Measurements from ENCODE around the gene TRIM37. TPM values are rescaled to one million over a fixed set of nuclear protein-coding genes. Genes with fewer than 3 reads are reported as not detected.

The TRIM37 gene
- total RNA-seq, 2 donors from 2014 or later: 12.9 to 20.5 TPM

- no peak for TF ChIP-seq CTCF (IDR thresholded peaks at IDR 0.05)
Measured at GRCh38 chr17:58980706-58981481, 125.8 kb downstream of the TRIM37 start.

GRCh38 chr17:58976541-58976940 lies 130.1 kb downstream of the TRIM37 start:
- H3K4me1 ChIP-seq: no peaks in the 10 kb centered on the region
- no peaks in the 10 kb centered on the region for H3K27me3 ChIP-seq
- no peak overlapping the region for H3K4me3 ChIP-seq
- no peak for DNase-seq (ENCODE audit: low spot score)
- no peaks in the 10 kb centered on the region for H3K9me3 ChIP-seq
- no peak overlapping the region for H3K27ac ChIP-seq
- no peak for TF ChIP-seq CTCF (IDR thresholded peaks at IDR 0.05)
- H3K36me3 ChIP-seq: no peaks in the 10 kb centered on the region

More at GRCh38 chr17:58980706-58981481, 125.8 kb downstream of the TRIM37 start:
- DNase-seq (ENCODE audit: low spot score): no peak
- H3K4me1 ChIP-seq: no peaks in the 10 kb centered on the region
- H3K9me3 ChIP-seq: no peaks in the 10 kb centered on the region
- H3K27me3 ChIP-seq: no peaks in the 10 kb centered on the region
- H3K36me3 ChIP-seq: no peaks in the 10 kb centered on the region
- H3K27ac ChIP-seq: no peak overlapping the region
- H3K4me3 ChIP-seq: no peak overlapping the region

GRCh38 chr17:58974354-58974753 lies 132.3 kb downstream of the TRIM37 start:
- Histone ChIP-seq H3K9me3 (no peaks in the 10 kb centered on the region), H3K27me3 (no peaks in the 10 kb centered on the region)
- no peak for TF ChIP-seq CTCF (IDR thresholded peaks at IDR 0.05)

GRCh38 chr17:58970609-58971450 lies 135.8 kb downstream of the TRIM37 start:
- Histone ChIP-seq H3K9me3 (no peaks in the 10 kb centered on the region), H3K4me3 (no peak overlapping the region), H3K27ac (no peak overlapping the region), H3K36me3 (no peaks in the 10 kb centered on the region), H3K4me1 (no peaks in the 10 kb centered on the region), H3K27me3 (no peaks in the 10 kb centered on the region)
- no peak for DNase-seq (ENCODE audit: low spot score)
- TF ChIP-seq CTCF (IDR thresholded peaks at IDR 0.05): no peak

More at GRCh38 chr17:58974354-58974753, 132.3 kb downstream of the TRIM37 start:
- no peak overlapping the region for H3K4me3 ChIP-seq
- H3K4me1 ChIP-seq: no peaks in the 10 kb centered on the region
- H3K27ac ChIP-seq: no peak overlapping the region
- DNase-seq (ENCODE audit: low spot score): no peak
- H3K36me3 ChIP-seq: no peaks in the 10 kb centered on the region

- no peak for DNase-seq (ENCODE audit: low spot score)
- H3K27me3 ChIP-seq: no peaks in the 10 kb centered on the region
- TF ChIP-seq CTCF (IDR thresholded peaks at IDR 0.05): no peak
Measured at GRCh38 chr17:58969612-58970011, 137.1 kb downstream of the TRIM37 start.

More at GRCh38 chr17:58969612-58970011, 137.1 kb downstream of the TRIM37 start:
- H3K4me3 ChIP-seq: no peak overlapping the region
- no peak overlapping the region for H3K27ac ChIP-seq
- no peaks in the 10 kb centered on the region for H3K36me3 ChIP-seq
- H3K4me1 ChIP-seq: no peaks in the 10 kb centered on the region
- no peaks in the 10 kb centered on the region for H3K9me3 ChIP-seq
